22Rv1 (cell line): ENCODE results near the gene ACOXL.

ENCODE experiments used
- ZFX ChIP-seq: fragments of 450-650 bp; IDR thresholded peaks from 2 replicates; pipeline ENCODE4 v1.6.1; 2017; ENCODE audit warnings: antibody characterized with exemption, borderline replicate concordance
- TF ChIP-seq, protein P1 (sequence below): fragments of 450-650 bp; IDR thresholded peaks from 2 replicates; pipeline ENCODE4 v1.5.1; 2017; ENCODE audit warnings: mild to moderate bottlenecking

DNA sequence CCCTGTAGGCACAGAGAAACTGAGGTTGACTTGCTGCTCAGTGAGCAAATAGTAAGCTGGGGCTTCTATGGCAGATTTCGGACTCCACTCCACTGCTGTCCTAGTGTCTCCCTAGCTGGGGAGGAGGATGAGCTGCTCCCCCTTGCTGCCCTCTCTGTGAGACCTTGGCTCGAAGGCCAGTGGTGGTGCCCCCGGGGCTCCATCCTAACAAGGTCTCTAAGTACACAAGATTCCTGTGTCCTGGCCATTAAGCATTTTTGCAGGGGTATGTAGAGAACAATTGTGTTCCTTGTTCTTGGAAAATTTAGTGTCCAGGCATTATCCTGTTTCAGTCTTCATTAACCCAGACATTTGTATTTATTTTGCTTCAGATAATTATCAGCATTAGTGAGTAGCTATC, 367.0 kb downstream of the ACOXL start:
- TF ChIP-seq, protein P1, sequence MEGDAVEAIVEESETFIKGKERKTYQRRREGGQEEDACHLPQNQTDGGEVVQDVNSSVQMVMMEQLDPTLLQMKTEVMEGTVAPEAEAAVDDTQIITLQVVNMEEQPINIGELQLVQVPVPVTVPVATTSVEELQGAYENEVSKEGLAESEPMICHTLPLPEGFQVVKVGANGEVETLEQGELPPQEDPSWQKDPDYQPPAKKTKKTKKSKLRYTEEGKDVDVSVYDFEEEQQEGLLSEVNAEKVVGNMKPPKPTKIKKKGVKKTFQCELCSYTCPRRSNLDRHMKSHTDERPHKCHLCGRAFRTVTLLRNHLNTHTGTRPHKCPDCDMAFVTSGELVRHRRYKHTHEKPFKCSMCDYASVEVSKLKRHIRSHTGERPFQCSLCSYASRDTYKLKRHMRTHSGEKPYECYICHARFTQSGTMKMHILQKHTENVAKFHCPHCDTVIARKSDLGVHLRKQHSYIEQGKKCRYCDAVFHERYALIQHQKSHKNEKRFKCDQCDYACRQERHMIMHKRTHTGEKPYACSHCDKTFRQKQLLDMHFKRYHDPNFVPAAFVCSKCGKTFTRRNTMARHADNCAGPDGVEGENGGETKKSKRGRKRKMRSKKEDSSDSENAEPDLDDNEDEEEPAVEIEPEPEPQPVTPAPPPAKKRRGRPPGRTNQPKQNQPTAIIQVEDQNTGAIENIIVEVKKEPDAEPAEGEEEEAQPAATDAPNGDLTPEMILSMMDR = no peak
- TF ChIP-seq ZFX = no peak
